SU-DHL-6 (cell line): ENCODE data around the gene MAPK8.

ENCODE experiments used
- H2AFZ ChIP-seq: fragments of 200-600 bp; sonication (generic); 2 replicates; pipeline ENCODE4 v1.6.1; 2014; ENCODE audit warnings: low read depth, mild to moderate bottlenecking, moderate library complexity, mixed read lengths, antibody characterized with exemption, low read length; ENCODE audit not compliant: severe bottlenecking
- H3F3A ChIP-seq: fragments of 200-600 bp; shearing (Covaris generic); 2 replicates; pipeline ENCODE4 v1.6.0; 2016; ENCODE audit warnings: antibody characterized with exemption, mild to moderate bottlenecking; ENCODE audit not compliant: insufficient read depth
- H3K27ac ChIP-seq: fragments of 200-600 bp; sonication (generic); 2 replicates; pipeline ENCODE4 v1.5.1; 2016; ENCODE audit warnings: low read depth, mild to moderate bottlenecking, low read length, moderate library complexity, mixed read lengths
- H3K27me3 ChIP-seq: fragments of 200-600 bp; sonication (generic), shearing (Covaris generic); 2 replicates; pipeline ENCODE4 v1.6.0; 2014; ENCODE audit warnings: mild to moderate bottlenecking, low read length
- H3K36me3 ChIP-seq: fragments of 200-600 bp; sonication (generic); 2 replicates; pipeline ENCODE4 v1.6.1; 2014; ENCODE audit warnings: mild to moderate bottlenecking, low read length, mixed read lengths
- H3K4me2 ChIP-seq: fragments of 300-600, 200-600 bp; shearing (Covaris generic), sonication (generic); 2 replicates; pipeline ENCODE4 v1.6.0; 2014; ENCODE audit warnings: low read length, low read depth, mild to moderate bottlenecking; ENCODE audit not compliant: poor library complexity, severe bottlenecking
- H3K4me3 ChIP-seq: fragments of 200-600 bp; sonication (generic); 2 replicates; pipeline ENCODE4 v1.5.1; 2014; ENCODE audit warnings: antibody characterized with exemption, low read length, mild to moderate bottlenecking, mixed read lengths; ENCODE audit not compliant: insufficient read depth, poor library complexity, severe bottlenecking
- H3K79me2 ChIP-seq: fragments of 200-600 bp; sonication (generic); 2 replicates; pipeline ENCODE4 v1.6.1; 2014; ENCODE audit warnings: mild to moderate bottlenecking, low read length, moderate library complexity; ENCODE audit not compliant: insufficient read depth
- H3K9ac ChIP-seq: fragments of 200-600 bp; sonication (generic); 2 replicates; pipeline ENCODE4 v1.7.0; 2014; ENCODE audit warnings: mild to moderate bottlenecking, low read length
- H3K9me2 ChIP-seq: fragments of 200-600 bp; sonication (generic); replicated peaks from 2 replicates; pipeline ENCODE4 v1.6.1; 2014; ENCODE audit warnings: low read length; ENCODE audit not compliant: insufficient read depth
- H3K9me3 ChIP-seq: fragments of 200-600 bp; sonication (generic); 2 replicates; pipeline ENCODE4 v1.6.1; 2014; ENCODE audit warnings: low read length, mixed read lengths; ENCODE audit not compliant: insufficient read depth
- H4K20me1 ChIP-seq: fragments of 200-600 bp; sonication (generic); 2 replicates; pipeline ENCODE4 v1.6.1; 2014; ENCODE audit warnings: low read depth, mild to moderate bottlenecking, antibody characterized with exemption, low read length, moderate library complexity, mixed read lengths
- EZH2phosphoT487 ChIP-seq: fragments of 200-600 bp; sonication (generic), shearing (Covaris generic); conservative IDR thresholded peaks from 2 replicates; pipeline ENCODE4 v1.6.1; 2018; ENCODE audit warnings: mild to moderate bottlenecking, antibody characterized with exemption, low read length, moderate library complexity, mixed read lengths
- TF ChIP-seq, protein P1 (sequence below): fragments of 200-600 bp; sonication (generic); IDR thresholded peaks from one replicate; pipeline ENCODE4 v1.5.1; 2017; ENCODE audit warnings: antibody characterized with exemption, mild to moderate bottlenecking, low read length, moderate library complexity; ENCODE audit not compliant: insufficient read depth, poor library complexity, severe bottlenecking

MAPK8 gene

DNA sequence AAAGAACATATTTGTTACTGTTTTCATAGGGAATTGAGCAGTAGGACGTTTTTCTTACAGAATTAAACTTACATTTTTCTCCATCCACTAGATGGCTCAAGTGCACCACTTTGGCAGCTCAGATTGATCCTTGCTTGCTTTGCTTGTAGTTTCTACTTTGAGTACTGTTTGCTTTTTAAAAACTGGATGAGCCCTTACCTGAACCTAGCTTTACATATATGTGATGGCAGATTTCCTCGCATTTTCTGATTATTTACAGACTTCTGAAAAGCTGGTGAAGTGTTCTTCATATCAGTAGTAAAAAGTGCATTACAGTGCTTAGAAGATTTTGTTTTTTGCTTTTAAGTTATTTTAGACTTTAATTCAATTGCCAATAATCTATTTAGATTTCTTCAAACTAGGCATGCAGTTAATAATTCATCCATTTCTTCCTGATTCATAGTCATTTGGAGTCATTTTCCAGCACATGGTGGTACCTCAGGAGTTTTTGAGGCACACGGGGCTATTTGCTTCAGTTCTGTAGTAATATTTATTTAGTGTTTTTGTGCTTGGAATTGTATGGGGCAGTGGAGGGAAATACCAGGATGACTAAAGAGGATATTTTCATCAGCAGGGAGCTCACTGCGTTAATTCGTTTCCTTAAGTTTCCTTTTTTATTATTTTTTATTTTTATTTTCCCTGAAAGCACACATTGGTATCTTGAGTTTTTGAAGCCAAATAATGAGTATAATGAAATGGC is 57.3 kb downstream of the MAPK8 start:
- Histone ChIP-seq H3K36me3 (no peaks in the 10 kb centered on the region), H3K27me3 (no peaks in the 10 kb centered on the region), H3K4me2 (no peak overlapping the region), H3K79me2 (no peaks in the 10 kb centered on the region), H3F3A (no peaks in the 10 kb centered on the region), H3K9me2 (no peaks in the 10 kb centered on the region), H3K27ac (no peak overlapping the region), H3K4me3 (no peak overlapping the region), H4K20me1 (peaks cover 3% of the 10 kb centered on the region; the same call in 1 of the 2 replicates), H3K9me3 (no peaks in the 10 kb centered on the region), H3K9ac (no peak overlapping the region), H2AFZ (no peak overlapping the region)
- no peak for TF ChIP-seq EZH2phosphoT487
- TF ChIP-seq, protein P1, sequence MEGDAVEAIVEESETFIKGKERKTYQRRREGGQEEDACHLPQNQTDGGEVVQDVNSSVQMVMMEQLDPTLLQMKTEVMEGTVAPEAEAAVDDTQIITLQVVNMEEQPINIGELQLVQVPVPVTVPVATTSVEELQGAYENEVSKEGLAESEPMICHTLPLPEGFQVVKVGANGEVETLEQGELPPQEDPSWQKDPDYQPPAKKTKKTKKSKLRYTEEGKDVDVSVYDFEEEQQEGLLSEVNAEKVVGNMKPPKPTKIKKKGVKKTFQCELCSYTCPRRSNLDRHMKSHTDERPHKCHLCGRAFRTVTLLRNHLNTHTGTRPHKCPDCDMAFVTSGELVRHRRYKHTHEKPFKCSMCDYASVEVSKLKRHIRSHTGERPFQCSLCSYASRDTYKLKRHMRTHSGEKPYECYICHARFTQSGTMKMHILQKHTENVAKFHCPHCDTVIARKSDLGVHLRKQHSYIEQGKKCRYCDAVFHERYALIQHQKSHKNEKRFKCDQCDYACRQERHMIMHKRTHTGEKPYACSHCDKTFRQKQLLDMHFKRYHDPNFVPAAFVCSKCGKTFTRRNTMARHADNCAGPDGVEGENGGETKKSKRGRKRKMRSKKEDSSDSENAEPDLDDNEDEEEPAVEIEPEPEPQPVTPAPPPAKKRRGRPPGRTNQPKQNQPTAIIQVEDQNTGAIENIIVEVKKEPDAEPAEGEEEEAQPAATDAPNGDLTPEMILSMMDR = peak; percentile 47

DNA sequence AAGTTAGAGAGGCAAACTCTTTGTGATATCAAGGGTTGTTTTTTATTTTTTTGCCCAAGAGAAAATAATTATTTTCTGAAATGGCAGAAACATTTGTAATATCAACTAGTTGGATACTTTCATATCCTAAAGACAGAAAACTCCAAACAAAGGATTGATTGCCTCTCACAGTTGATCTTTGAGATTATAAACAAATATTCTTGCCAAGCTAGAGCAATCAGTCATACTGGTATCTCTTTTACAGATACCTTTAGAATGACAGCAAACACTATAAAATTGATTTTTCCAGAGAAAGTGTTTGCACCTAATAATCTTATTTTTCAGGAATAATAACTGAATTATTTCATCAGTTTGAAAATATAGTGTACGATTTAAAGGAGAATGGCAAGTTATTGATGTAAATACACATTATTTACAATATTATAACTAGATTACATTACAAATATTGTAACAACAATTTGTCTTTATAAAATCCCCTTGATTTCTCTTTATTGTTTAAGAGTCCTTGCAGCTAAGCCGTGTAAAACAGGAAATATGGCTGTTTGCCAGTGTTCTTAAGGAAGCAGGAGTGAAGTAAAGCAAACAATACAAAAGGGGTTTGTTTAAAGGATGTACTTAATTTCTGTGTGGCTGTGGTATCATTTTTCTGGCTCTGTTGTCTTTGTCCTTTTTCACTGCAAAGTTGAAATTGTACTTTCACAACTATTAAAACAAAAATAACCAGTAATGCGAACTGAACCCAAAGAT is 58.4 kb downstream of the MAPK8 start:
- Histone ChIP-seq H3K4me3 (no peak overlapping the region), H3K27me3 (no peaks in the 10 kb centered on the region), H3K27ac (no peak overlapping the region), H3F3A (no peaks in the 10 kb centered on the region), H3K9me2 (no peaks in the 10 kb centered on the region), H3K36me3 (no peaks in the 10 kb centered on the region), H4K20me1 (no peaks in the 10 kb centered on the region; the same call in 1 of the 2 replicates), H3K9ac (no peak overlapping the region), H2AFZ (no peak overlapping the region), H3K4me2 (no peak overlapping the region), H3K79me2 (no peaks in the 10 kb centered on the region), H3K9me3 (no peaks in the 10 kb centered on the region)
- TF ChIP-seq, protein P1 = no peak

DNA sequence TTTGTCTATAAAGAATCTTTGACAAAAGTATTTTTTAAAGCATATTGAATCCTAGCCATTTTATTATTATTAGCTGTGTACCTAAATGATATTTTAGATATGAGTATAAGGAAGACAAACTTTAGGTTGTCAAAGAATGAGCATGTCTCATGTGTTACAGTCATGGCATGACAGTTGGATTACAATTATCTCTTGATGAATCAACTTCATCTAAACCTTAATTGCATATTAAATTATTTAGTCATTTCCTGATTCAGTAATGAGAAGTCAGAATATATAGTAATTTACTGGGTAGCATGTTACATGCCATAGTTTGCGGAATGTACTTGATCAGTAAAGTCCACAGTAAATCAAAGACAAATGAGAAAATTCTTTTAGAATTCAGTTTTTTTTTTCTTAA is 59.2 kb downstream of the MAPK8 start:
- Histone ChIP-seq H3F3A (no peaks in the 10 kb centered on the region), H2AFZ (no peak overlapping the region), H4K20me1 (no peaks in the 10 kb centered on the region; the same call in 1 of the 2 replicates), H3K79me2 (no peaks in the 10 kb centered on the region), H3K4me3 (no peak overlapping the region), H3K9me2 (no peaks in the 10 kb centered on the region), H3K4me2 (no peak overlapping the region), H3K36me3 (no peaks in the 10 kb centered on the region), H3K27ac (no peak overlapping the region), H3K27me3 (no peaks in the 10 kb centered on the region), H3K9me3 (no peaks in the 10 kb centered on the region), H3K9ac (no peak overlapping the region)
- TF ChIP-seq, protein P1 = no peak
- no peak for TF ChIP-seq EZH2phosphoT487
